Subcutaneous abdominal adipose tissue (tissue), 5 donors: ENCODE data around the gene CNTFR.
A peak's percentile ranks its signal among the peaks of the same experiment; 100 is the strongest.

Experiments
- H3K27ac ChIP-seq: one replicate; pipeline ENCODE4 v1.7.0; 2013; ENCODE audit warnings: low read depth, mild to moderate bottlenecking, inconsistent platforms, low read length, moderate library complexity
- H3K27me3 ChIP-seq, 5 donors: one replicate each; pipeline ENCODE4 v1.7.0; 2013; ENCODE audit warnings: low read length in 5 of 5, inconsistent platforms in 1 of 5; ENCODE audit not compliant: control insufficient read depth in 5 of 5, insufficient read depth in 4 of 5
- H3K36me3 ChIP-seq, 5 donors: one replicate each; pipeline ENCODE4 v1.7.0; 2013; ENCODE audit warnings: low read length in 5 of 5; ENCODE audit not compliant: control insufficient read depth in 5 of 5, insufficient read depth in 5 of 5
- H3K4me1 ChIP-seq, 5 donors: one replicate each; pipeline ENCODE4 v1.7.0; 2013; ENCODE audit warnings: low read length in 5 of 5, mild to moderate bottlenecking in 3 of 5, moderate library complexity in 1 of 5; ENCODE audit not compliant: control insufficient read depth in 5 of 5, insufficient read depth in 5 of 5
- H3K4me3 ChIP-seq, 5 donors: one replicate each; pipeline ENCODE4 v1.7.0; 2013; ENCODE audit warnings: low read length in 5 of 5, low read depth in 1 of 5
- H3K9ac ChIP-seq, 5 donors: one replicate each; pipeline ENCODE4 v1.7.0; 2013; ENCODE audit warnings: low read length in 5 of 5, mild to moderate bottlenecking in 4 of 5, moderate library complexity in 3 of 5
- H3K9me3 ChIP-seq, 5 donors: one replicate each; pipeline ENCODE4 v1.7.0; 2013; ENCODE audit warnings: low read length in 5 of 5; ENCODE audit not compliant: control insufficient read depth in 5 of 5
- donor health status: healthy.
- donor health status: healthy.
- donor health status: healthy.
- donor health status: healthy.
- donor health status: healthy.

Gene CNTFR

DNA sequence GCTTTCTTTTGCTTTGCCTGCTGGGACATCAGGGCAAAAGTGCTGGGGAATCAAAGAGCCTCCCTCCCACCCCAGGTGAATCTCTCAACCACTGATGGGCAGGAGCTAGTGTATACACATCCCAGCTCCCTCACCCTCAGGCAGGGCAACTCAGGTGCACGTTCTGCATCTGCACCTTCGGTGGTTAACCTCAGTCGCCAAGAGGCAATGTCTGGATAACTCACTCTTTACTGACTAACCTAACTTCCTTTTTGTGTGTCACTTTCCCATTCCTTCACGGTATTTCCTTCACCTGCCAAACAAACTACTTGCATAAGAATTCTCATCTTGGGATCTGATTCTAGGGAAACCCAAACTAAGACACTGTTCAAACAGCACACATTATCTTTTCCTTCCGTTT lies 26.3 kb downstream of the CNTFR start:
- H3K27me3 ChIP-seq, result peaks cover 0 to 11% (median 0%) of the 10 kb centered on the region in 5 donors

DNA sequence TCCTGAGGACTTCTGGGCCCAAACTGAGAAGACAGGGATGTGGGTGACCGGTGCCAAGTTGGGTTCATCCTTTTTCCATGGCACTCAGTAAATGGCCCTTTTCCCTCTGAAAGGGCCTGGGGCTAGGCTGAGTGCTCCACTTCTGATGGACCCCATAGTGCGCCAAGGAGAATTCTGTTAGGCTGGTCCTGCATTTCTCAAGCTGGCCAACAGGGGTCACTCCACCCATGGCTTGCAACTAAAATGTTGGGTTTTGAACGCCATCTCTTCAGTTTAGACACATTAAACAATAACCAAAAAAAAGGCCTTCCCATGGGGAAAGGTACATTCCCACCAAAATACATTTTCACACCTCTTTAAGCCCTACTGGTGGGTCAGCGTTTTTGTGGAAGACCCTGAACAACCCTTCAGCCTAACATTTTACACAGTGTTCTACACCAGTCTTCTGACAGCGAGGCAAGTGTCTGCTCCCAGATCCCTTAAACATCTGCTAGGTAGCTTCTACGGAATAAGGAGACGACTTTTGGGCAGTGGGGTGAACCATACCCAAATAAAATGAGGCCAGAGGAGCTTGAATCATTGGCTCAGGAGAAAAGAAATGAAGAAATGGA lies 27.3 kb downstream of the CNTFR start:
- peaks cover 0 to 39% (median 17%) of the 10 kb centered on the region in 5 donors for H3K36me3 ChIP-seq
- peaks cover 0 to 24% (median 18%) of the 10 kb centered on the region in 5 donors for H3K4me1 ChIP-seq
- H3K9me3 ChIP-seq, result peaks cover 0 to 6% (median 0%) of the 10 kb centered on the region in 5 donors
- no peak overlapping the region for H3K9ac ChIP-seq
- H3K27me3 ChIP-seq, result peaks cover 0 to 17% (median 3%) of the 10 kb centered on the region in 5 donors
- H3K27ac ChIP-seq, result no peak overlapping the region
- no peak overlapping the region for H3K4me3 ChIP-seq

More for the DNA sequence above, 26.3 kb downstream of the CNTFR start:
- no peak overlapping the region for H3K9ac ChIP-seq
- H3K36me3 ChIP-seq, result peaks cover 0 to 45% (median 16%) of the 10 kb centered on the region in 5 donors
- H3K27ac ChIP-seq, result no peak overlapping the region
- H3K4me3 ChIP-seq, result no peak overlapping the region
- H3K9me3 ChIP-seq, result peaks cover 0 to 6% (median 0%) of the 10 kb centered on the region in 5 donors
- H3K4me1 ChIP-seq, result peaks cover 0 to 24% (median 18%) of the 10 kb centered on the region in 5 donors

- H3K27me3 ChIP-seq, result peaks cover 0 to 18% (median 3%) of the 10 kb centered on the region in 5 donors
- peaks cover 0 to 24% (median 18%) of the 10 kb centered on the region in 5 donors for H3K4me1 ChIP-seq
- no peak overlapping the region for H3K9ac ChIP-seq
- peaks cover 0 to 34% (median 15%) of the 10 kb centered on the region in 5 donors for H3K36me3 ChIP-seq
- H3K27ac ChIP-seq, result peak overlapping the region; percentile 33
- no peak overlapping the region for H3K4me3 ChIP-seq
- peaks cover 0 to 6% (median 0%) of the 10 kb centered on the region in 5 donors for H3K9me3 ChIP-seq
Observed at GRCh38 chr9:34560599-34561214, 28.8 kb downstream of the CNTFR start.

- Histone ChIP-seq H3K4me1 (peaks cover 2 to 32% (median 24%) of the 10 kb centered on the region in 5 donors), H3K9me3 (peaks cover 0 to 6% (median 0%) of the 10 kb centered on the region in 5 donors), H3K9ac (no peak overlapping the region), H3K27ac (no peak overlapping the region), H3K36me3 (peaks cover 0 to 30% (median 13%) of the 10 kb centered on the region in 5 donors), H3K27me3 (peaks cover 0 to 18% (median 3%) of the 10 kb centered on the region in 5 donors), H3K4me3 (peak overlapping the region in 1 of 5 donors; percentile 19)
Observed at GRCh38 chr9:34559624-34560455, 29.7 kb downstream of the CNTFR start.

DNA sequence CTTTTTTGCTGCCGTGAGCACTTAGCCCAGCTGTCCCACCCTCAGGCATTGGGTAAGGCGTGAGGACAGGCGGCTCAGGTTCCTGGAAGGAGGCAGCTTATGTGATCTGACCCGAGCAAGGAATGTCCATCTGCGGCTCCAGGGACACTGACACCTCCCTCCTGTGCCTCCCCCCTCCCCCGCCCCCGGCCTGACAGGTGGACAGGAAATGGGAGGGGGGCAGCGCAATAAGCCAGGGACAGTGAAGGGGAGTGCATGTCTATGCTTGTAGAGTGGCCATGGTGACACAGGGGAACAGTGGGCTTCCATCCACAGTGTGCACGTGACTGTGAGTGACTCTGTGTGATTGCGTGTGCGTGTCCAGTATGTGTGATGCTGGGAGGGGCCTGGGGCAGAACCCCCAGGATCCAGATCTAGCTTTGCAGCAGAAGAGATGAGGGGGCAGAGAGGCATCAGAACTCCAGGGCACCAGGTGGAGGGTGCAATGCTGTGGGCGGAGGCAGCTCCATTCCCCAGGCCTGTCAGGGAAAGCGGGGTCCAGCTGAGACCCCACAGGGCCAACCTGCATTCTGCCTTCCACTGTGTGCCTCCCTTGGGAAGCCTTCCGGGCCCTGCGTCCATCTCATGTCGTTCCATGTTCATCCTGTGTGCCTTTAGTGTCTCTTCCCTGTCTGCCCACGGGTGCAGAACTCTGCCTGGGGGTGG lies 30.5 kb downstream of the CNTFR start:
- H3K9ac ChIP-seq, result no peak overlapping the region
- no peak overlapping the region for H3K27ac ChIP-seq
- H3K4me3 ChIP-seq, result no peak overlapping the region

GRCh38 chr9:34558364-34558763 lies 31.2 kb downstream of the CNTFR start:
- Histone ChIP-seq H3K9me3 (peaks cover 0 to 6% (median 0%) of the 10 kb centered on the region in 5 donors), H3K27me3 (peaks cover 0 to 18% (median 3%) of the 10 kb centered on the region in 5 donors), H3K36me3 (peaks cover 0 to 31% (median 11%) of the 10 kb centered on the region in 5 donors), H3K4me3 (no peak overlapping the region), H3K4me1 (peaks cover 2 to 37% (median 24%) of the 10 kb centered on the region in 5 donors), H3K9ac (no peak overlapping the region), H3K27ac (no peak overlapping the region)

More for the DNA sequence above, 30.5 kb downstream of the CNTFR start:
- H3K9me3 ChIP-seq, result peaks cover 0 to 6% (median 0%) of the 10 kb centered on the region in 5 donors
- peaks cover 0 to 30% (median 9%) of the 10 kb centered on the region in 5 donors for H3K36me3 ChIP-seq
- H3K27me3 ChIP-seq, result peaks cover 0 to 18% (median 3%) of the 10 kb centered on the region in 5 donors
- peaks cover 2 to 37% (median 24%) of the 10 kb centered on the region in 5 donors for H3K4me1 ChIP-seq

GRCh38 chr9:34557426-34558321 lies 31.9 kb downstream of the CNTFR start:
- H3K27ac ChIP-seq, result no peak overlapping the region
- H3K9me3 ChIP-seq, result peaks cover 0 to 6% (median 0%) of the 10 kb centered on the region in 5 donors
- H3K4me3 ChIP-seq, result no peak overlapping the region
- H3K36me3 ChIP-seq, result peaks cover 0 to 31% (median 15%) of the 10 kb centered on the region in 5 donors
- peaks cover 0 to 18% (median 3%) of the 10 kb centered on the region in 5 donors for H3K27me3 ChIP-seq
- H3K4me1 ChIP-seq, result peaks cover 2 to 37% (median 24%) of the 10 kb centered on the region in 5 donors
- no peak overlapping the region for H3K9ac ChIP-seq

- H3K27me3 ChIP-seq, result peaks cover 0 to 18% (median 3%) of the 10 kb centered on the region in 5 donors
- H3K4me1 ChIP-seq, result peaks cover 2 to 37% (median 24%) of the 10 kb centered on the region in 5 donors
- peaks cover 0 to 36% (median 16%) of the 10 kb centered on the region in 5 donors for H3K36me3 ChIP-seq
- no peak overlapping the region for H3K9ac ChIP-seq
- H3K27ac ChIP-seq, result no peak overlapping the region
- no peak overlapping the region for H3K4me3 ChIP-seq
- H3K9me3 ChIP-seq, result peaks cover 0 to 1% (median 0%) of the 10 kb centered on the region in 5 donors
Observed at GRCh38 chr9:34556949-34557348, 32.6 kb downstream of the CNTFR start.
